Liver (tissue), 9 donors: ENCODE data around the gene ARID3C. TPM values are rescaled to one million over a fixed set of nuclear protein-coding genes. Genes with fewer than 3 reads are reported as not detected.

Experiments
- DNase-seq: peaks from one replicate; pipeline ENCODE4 v3.0.0-alpha.2; 2017; ENCODE audit warnings: low spot score
- H3K27ac ChIP-seq, 2 donors: one replicate each; pipeline ENCODE4 v1.7.0; 2013; ENCODE audit warnings: inconsistent platforms in 2 of 2, low read length in 2 of 2, control low read depth in 1 of 2, low read depth in 1 of 2, mild to moderate bottlenecking in 1 of 2
- H3K27me3 ChIP-seq, 4 donors: one replicate each; pipeline versions ENCODE4 v1.6.1 to v1.7.0; 2013; ENCODE audit warnings: low read length in 3 of 4, inconsistent platforms in 1 of 4, mild to moderate bottlenecking in 1 of 4, moderate library complexity in 1 of 4; ENCODE audit not compliant: control insufficient read depth in 4 of 4, insufficient read depth in 4 of 4
- H3K36me3 ChIP-seq, 4 donors: one replicate each; pipeline versions ENCODE4 v1.6.1 to v1.7.0; 2013; ENCODE audit warnings: low read length in 3 of 4, mild to moderate bottlenecking in 3 of 4, low read depth in 1 of 4, moderate library complexity in 1 of 4; ENCODE audit not compliant: control insufficient read depth in 4 of 4, insufficient read depth in 3 of 4
- H3K4me1 ChIP-seq, 4 donors: one replicate each; pipeline versions ENCODE4 v1.6.1 to v1.7.0; 2013; ENCODE audit warnings: low read length in 3 of 4, mild to moderate bottlenecking in 3 of 4, moderate library complexity in 1 of 4; ENCODE audit not compliant: control insufficient read depth in 4 of 4, insufficient read depth in 4 of 4
- H3K4me3 ChIP-seq, 3 donors: one replicate each; pipeline versions ENCODE4 v1.6.1 to v1.7.0; 2013; ENCODE audit warnings: low read length in 3 of 3, control low read depth in 1 of 3, low read depth in 1 of 3, mild to moderate bottlenecking in 1 of 3
- H3K9ac ChIP-seq, 2 donors: one replicate each; pipeline ENCODE4 v1.7.0; 2013; ENCODE audit warnings: low read length in 2 of 2, mild to moderate bottlenecking in 2 of 2, moderate library complexity in 2 of 2, control low read depth in 1 of 2, low read depth in 1 of 2
- H3K9me3 ChIP-seq, 4 donors: one replicate each; pipeline versions ENCODE4 v1.6.1 to v1.7.0; 2013; ENCODE audit warnings: low read length in 3 of 4; ENCODE audit not compliant: control insufficient read depth in 4 of 4
- EGR1 ChIP-seq, 2 donors: IDR thresholded peaks; 2 replicates each; pipeline ENCODE4 v1.6.1; 2016 to 2018; ENCODE audit warnings: antibody characterized with exemption in 2 of 2, low read depth in 2 of 2
- FOXA1 ChIP-seq: IDR thresholded peaks from 2 replicates; pipeline ENCODE4 v1.6.1; 2016; ENCODE audit warnings: antibody characterized with exemption
- FOXA2 ChIP-seq: IDR thresholded peaks from 2 replicates; pipeline ENCODE4 v1.6.1; 2016; ENCODE audit warnings: antibody characterized with exemption
- GABPA ChIP-seq, 2 donors: IDR thresholded peaks in 1 of 2; conservative IDR thresholded peaks in 1 of 2; 2 replicates each; pipeline ENCODE4 v1.6.1; 2016; ENCODE audit warnings: antibody characterized with exemption in 2 of 2, mild to moderate bottlenecking in 1 of 2, moderate library complexity in 1 of 2
- HNF4A ChIP-seq, 2 donors: conservative IDR thresholded peaks; 2 replicates each; pipeline ENCODE4 v1.6.1; 2016; ENCODE audit warnings: antibody characterized with exemption in 2 of 2, mild to moderate bottlenecking in 2 of 2
- HNF4G ChIP-seq: IDR thresholded peaks from 2 replicates; pipeline ENCODE4 v1.6.1; 2016; ENCODE audit warnings: antibody characterized with exemption
- JUND ChIP-seq, 2 donors: IDR thresholded peaks; 2 replicates each; pipeline ENCODE4 v1.6.1; 2016; ENCODE audit warnings: antibody characterized with exemption in 2 of 2
- NR2F2 ChIP-seq: IDR thresholded peaks from 2 replicates; pipeline ENCODE4 v1.6.1; 2016; ENCODE audit warnings: antibody characterized with exemption
- RAD21 ChIP-seq, 2 donors: IDR thresholded peaks; 2 replicates each; pipeline ENCODE4 v1.6.1; 2016; ENCODE audit warnings: antibody characterized with exemption in 2 of 2, mild to moderate bottlenecking in 2 of 2
- RXRA ChIP-seq, 2 donors: IDR thresholded peaks; 2 replicates each; pipeline ENCODE4 v1.6.1; 2017 to 2018; ENCODE audit warnings: antibody characterized with exemption in 2 of 2, mild to moderate bottlenecking in 1 of 2
- SP1 ChIP-seq: IDR thresholded peaks from 2 replicates; pipeline ENCODE4 v1.6.1; 2018; ENCODE audit warnings: antibody characterized with exemption, mild to moderate bottlenecking
- TAF1 ChIP-seq: conservative IDR thresholded peaks from 2 replicates; pipeline ENCODE4 v1.6.1; 2016; ENCODE audit warnings: antibody characterized with exemption, mild to moderate bottlenecking
- YY1 ChIP-seq: IDR thresholded peaks from 2 replicates; pipeline ENCODE4 v1.6.1; 2016; ENCODE audit warnings: antibody characterized with exemption, mild to moderate bottlenecking
- WGBS: extraction: QIAGEN DNeasy Blood & Tissue Kit; methylation state at CpG from one replicate; pipeline ENCODE4 v1.1.7; 2013; 5-methylcytosine and 5-hydroxymethylcytosine counted together
- polyA plus RNA-seq, 2 donors: library from polyadenylated mRNA; stranded (reverse) in 1 of 2; unstranded in 1 of 2; fragments of 200-250 nt in 1 of 2; fragments of >200 nt in 1 of 2; fragmentation: Nextera tagmentation in 1 of 2; extraction: Ambion mirVana in 1 of 2; gene quantifications; one replicate each; pipeline versions ENCODE4 v1.2.1 to v1.2.3, GENCODE V29; 2013 to 2015
- total RNA-seq, 2 donors: library from RNA; depleted of rRNA; stranded (reverse); fragments of >200 nt; gene quantifications; one replicate each; pipeline ENCODE4 v1.2.3, GENCODE V29; 2014
- TF ChIP-seq, protein P1 (sequence below): IDR thresholded peaks from 2 replicates; pipeline ENCODE4 v1.6.1; 2016; ENCODE audit warnings: antibody characterized with exemption
- TF ChIP-seq, protein P2 (sequence below): fragments of 150-350 bp; IDR thresholded peaks from 2 replicates; pipeline ENCODE4 v1.5.1; 2017; ENCODE audit warnings: improper control_type of control experiment, low read depth, low read length; ENCODE audit not compliant: missing input control
- TF ChIP-seq, protein P3 (sequence below): IDR thresholded peaks from 2 replicates; pipeline ENCODE4 v1.6.1; 2016; ENCODE audit warnings: antibody characterized with exemption
- TF ChIP-seq, protein P4 (sequence below): IDR thresholded peaks from 2 replicates; pipeline ENCODE4 v1.6.1; 2016; ENCODE audit warnings: antibody characterized with exemption, mild to moderate bottlenecking
- donor health status: healthy.
- donor health status: healthy.
- donor health status: healthy.
- donor health status: healthy.
- donor health status: healthy.

The ARID3C gene
- total and polyA plus RNA-seq, 4 donors: 0.58 to 2.6 (median 1.7) TPM

DNA sequence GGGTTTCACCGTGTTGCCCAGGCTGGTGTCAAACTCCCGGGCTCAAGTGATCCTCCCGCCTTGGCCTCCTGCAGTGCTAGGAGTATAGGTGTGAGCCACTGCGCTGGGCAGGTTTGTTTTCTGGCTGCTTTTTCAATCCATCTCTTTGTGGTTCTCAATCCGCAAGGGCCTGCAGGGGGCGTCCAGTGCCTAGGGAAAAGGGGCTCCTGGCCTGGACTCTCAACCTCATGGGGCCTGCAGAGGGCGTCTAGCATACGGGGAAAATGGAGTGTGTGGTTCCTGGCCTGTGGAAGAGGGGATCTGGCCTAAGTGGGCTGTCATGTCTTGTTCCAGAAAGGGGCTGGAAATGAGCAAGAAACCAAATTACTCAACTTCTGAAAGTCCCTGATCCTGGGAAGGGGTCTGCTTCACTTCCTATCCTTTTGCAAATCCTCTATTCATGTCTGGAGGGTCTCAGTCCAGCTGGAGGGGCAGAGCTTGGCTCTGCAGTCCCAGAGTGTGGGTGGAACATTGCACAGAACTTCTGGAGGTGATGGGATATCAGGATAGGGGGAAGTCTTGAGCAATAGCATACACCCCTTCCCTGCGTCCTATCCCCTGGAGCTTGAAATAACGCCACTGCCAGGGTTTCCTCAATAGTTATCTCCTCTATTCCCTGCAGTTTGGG, 46.3 kb upstream of the ARID3C start:
- Histone ChIP-seq H3K27ac (no peak overlapping the region), H3K9ac (no peak overlapping the region), H3K4me3 (no peak overlapping the region), H3K9me3 (no peaks in the 10 kb centered on the region), H3K4me1 (peaks cover 0 to 14% (median 7%) of the 10 kb centered on the region in 4 donors), H3K36me3 (no peaks in the 10 kb centered on the region), H3K27me3 (no peaks in the 10 kb centered on the region)
- TF ChIP-seq, protein P1, sequence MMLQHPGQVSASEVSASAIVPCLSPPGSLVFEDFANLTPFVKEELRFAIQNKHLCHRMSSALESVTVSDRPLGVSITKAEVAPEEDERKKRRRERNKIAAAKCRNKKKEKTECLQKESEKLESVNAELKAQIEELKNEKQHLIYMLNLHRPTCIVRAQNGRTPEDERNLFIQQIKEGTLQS: no peak
- peak; percentile 96 to 98 for TF ChIP-seq RAD21 (IDR thresholded peaks at IDR 0.05)
- peak; percentile 29 to 56 for TF ChIP-seq HNF4A (conservative IDR thresholded peaks at IDR 0.05)
- TF ChIP-seq, protein P2, sequence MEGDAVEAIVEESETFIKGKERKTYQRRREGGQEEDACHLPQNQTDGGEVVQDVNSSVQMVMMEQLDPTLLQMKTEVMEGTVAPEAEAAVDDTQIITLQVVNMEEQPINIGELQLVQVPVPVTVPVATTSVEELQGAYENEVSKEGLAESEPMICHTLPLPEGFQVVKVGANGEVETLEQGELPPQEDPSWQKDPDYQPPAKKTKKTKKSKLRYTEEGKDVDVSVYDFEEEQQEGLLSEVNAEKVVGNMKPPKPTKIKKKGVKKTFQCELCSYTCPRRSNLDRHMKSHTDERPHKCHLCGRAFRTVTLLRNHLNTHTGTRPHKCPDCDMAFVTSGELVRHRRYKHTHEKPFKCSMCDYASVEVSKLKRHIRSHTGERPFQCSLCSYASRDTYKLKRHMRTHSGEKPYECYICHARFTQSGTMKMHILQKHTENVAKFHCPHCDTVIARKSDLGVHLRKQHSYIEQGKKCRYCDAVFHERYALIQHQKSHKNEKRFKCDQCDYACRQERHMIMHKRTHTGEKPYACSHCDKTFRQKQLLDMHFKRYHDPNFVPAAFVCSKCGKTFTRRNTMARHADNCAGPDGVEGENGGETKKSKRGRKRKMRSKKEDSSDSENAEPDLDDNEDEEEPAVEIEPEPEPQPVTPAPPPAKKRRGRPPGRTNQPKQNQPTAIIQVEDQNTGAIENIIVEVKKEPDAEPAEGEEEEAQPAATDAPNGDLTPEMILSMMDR: peak; percentile 96
- peak; percentile 7 for TF ChIP-seq SP1
- TF ChIP-seq NR2F2: no peak
- DNase-seq: peak; percentile 82
- 24% methylated on average over 10 of the region's 10 CpGs for WGBS

- no peak for TF ChIP-seq SP1
- TF ChIP-seq, protein P1: no peak
- Histone ChIP-seq H3K36me3 (peaks cover 0 to under 1% (median 0%) of the 10 kb centered on the region in 4 donors), H3K4me1 (peaks cover 0 to 14% (median 8%) of the 10 kb centered on the region in 4 donors), H3K27me3 (no peaks in the 10 kb centered on the region), H3K9ac (no peak overlapping the region), H3K27ac (no peak overlapping the region), H3K9me3 (no peaks in the 10 kb centered on the region), H3K4me3 (no peak overlapping the region)
- no peak for DNase-seq
- 56% methylated on average over 3 of the region's 3 CpGs for WGBS
These were observed 45.6 kb upstream of the ARID3C start for GRCh38 chr9:34674440-34674839.

- no peak for DNase-seq
- Histone ChIP-seq H3K9me3 (no peaks in the 10 kb centered on the region), H3K9ac (no peak overlapping the region), H3K27me3 (no peaks in the 10 kb centered on the region), H3K4me3 (no peak overlapping the region), H3K36me3 (peaks cover 0 to 5% (median 0%) of the 10 kb centered on the region in 4 donors), H3K27ac (no peak overlapping the region), H3K4me1 (peaks cover 2 to 21% (median 17%) of the 10 kb centered on the region in 4 donors)
- WGBS: 90% methylated on average over 1 of the region's 1 CpG
- no peak for TF ChIP-seq JUND (IDR thresholded peaks at IDR 0.05)
- no peak for TF ChIP-seq RAD21 (IDR thresholded peaks at IDR 0.05)
- no peak for TF ChIP-seq HNF4A (conservative IDR thresholded peaks at IDR 0.05)
- TF ChIP-seq FOXA2: no peak
- TF ChIP-seq GABPA (IDR thresholded peaks at IDR 0.05 in 1 of 2, conservative IDR thresholded peaks at IDR 0.05 in 1 of 2): no peak
- TF ChIP-seq FOXA1: no peak
- TF ChIP-seq HNF4G: no peak
- TF ChIP-seq, protein P3, sequence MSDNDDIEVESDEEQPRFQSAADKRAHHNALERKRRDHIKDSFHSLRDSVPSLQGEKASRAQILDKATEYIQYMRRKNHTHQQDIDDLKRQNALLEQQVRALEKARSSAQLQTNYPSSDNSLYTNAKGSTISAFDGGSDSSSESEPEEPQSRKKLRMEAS: no peak
- TF ChIP-seq, protein P4, sequence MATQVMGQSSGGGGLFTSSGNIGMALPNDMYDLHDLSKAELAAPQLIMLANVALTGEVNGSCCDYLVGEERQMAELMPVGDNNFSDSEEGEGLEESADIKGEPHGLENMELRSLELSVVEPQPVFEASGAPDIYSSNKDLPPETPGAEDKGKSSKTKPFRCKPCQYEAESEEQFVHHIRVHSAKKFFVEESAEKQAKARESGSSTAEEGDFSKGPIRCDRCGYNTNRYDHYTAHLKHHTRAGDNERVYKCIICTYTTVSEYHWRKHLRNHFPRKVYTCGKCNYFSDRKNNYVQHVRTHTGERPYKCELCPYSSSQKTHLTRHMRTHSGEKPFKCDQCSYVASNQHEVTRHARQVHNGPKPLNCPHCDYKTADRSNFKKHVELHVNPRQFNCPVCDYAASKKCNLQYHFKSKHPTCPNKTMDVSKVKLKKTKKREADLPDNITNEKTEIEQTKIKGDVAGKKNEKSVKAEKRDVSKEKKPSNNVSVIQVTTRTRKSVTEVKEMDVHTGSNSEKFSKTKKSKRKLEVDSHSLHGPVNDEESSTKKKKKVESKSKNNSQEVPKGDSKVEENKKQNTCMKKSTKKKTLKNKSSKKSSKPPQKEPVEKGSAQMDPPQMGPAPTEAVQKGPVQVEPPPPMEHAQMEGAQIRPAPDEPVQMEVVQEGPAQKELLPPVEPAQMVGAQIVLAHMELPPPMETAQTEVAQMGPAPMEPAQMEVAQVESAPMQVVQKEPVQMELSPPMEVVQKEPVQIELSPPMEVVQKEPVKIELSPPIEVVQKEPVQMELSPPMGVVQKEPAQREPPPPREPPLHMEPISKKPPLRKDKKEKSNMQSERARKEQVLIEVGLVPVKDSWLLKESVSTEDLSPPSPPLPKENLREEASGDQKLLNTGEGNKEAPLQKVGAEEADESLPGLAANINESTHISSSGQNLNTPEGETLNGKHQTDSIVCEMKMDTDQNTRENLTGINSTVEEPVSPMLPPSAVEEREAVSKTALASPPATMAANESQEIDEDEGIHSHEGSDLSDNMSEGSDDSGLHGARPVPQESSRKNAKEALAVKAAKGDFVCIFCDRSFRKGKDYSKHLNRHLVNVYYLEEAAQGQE: no peak
- TF ChIP-seq NR2F2: no peak
- TF ChIP-seq YY1: no peak
- TF ChIP-seq, protein P2: no peak
- TF ChIP-seq TAF1: no peak
- no peak for TF ChIP-seq EGR1 (IDR thresholded peaks at IDR 0.05; ENCODE audit: low read depth in 2 of 2)
- no peak for TF ChIP-seq RXRA (IDR thresholded peaks at IDR 0.05)
These were observed 42.4 kb upstream of the ARID3C start for GRCh38 chr9:34671307-34671706.
